SH-SY5Y (cell line): ENCODE measurements around the gene CYTL1.

Source experiments
- GATA2 ChIP-seq: IDR thresholded peaks from 2 replicates; pipeline ENCODE4 v1.6.1; 2011; ENCODE audit warnings: mild to moderate bottlenecking, low read depth, low read length
- GATA3 ChIP-seq: IDR thresholded peaks from 2 replicates; pipeline ENCODE4 v1.6.1; 2011; ENCODE audit warnings: low read depth, mild to moderate bottlenecking, low read length, moderate library complexity

DNA sequence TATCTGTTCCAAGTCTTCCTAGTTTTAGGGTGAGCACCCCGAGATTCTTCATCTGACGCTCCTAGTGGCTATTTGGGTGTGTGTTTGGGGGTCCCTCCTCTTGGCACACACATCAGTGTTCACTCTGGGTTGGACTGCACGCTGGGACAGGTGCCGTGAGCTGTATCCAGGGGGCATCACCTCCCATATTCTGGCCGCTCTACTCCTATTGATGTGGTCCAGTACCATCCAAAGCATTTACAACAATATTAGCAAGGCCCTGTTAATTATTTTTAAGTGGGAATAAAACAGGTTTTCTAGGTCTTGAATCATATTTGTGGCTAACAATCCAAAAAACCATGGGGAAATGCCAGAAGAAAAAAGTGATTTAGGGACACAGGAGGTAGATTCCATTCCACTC lies 26.4 kb downstream of the CYTL1 start:
- TF ChIP-seq GATA3 (no peak), GATA2 (no peak)
